Fibroblast of lung (primary cell): Measurements from ENCODE around the gene ABL2. TPM values are rescaled to one million over a fixed set of nuclear protein-coding genes. Genes with fewer than 3 reads are reported as not detected.
A peak's percentile ranks its signal among the peaks of the same experiment; 100 is the strongest.

Experiments used
- DNase-seq, 2 donors: peaks; one replicate each; pipeline versions ENCODE4 v3.0.0 to v3.0.0-alpha.2; 2010; ENCODE audit warnings: low read depth in 2 of 2
- H2AFZ ChIP-seq: 2 replicates; pipeline ENCODE4 v1.5.1; 2012; ENCODE audit warnings: low read length, control low read depth, inconsistent platforms
- H3K27ac ChIP-seq: 2 replicates; pipeline ENCODE4 v1.5.1; 2011; ENCODE audit warnings: low read length, control low read depth; ENCODE audit not compliant: insufficient read depth
- H3K27me3 ChIP-seq: 2 replicates; pipeline ENCODE4 v1.5.1; 2011; ENCODE audit warnings: mild to moderate bottlenecking, low read length; ENCODE audit not compliant: control insufficient read depth, insufficient read depth
- H3K36me3 ChIP-seq: 2 replicates; pipeline ENCODE4 v1.5.1; 2011; ENCODE audit warnings: low read length; ENCODE audit not compliant: control insufficient read depth, insufficient read depth
- H3K4me1 ChIP-seq: 2 replicates; pipeline ENCODE4 v1.5.1; 2011; ENCODE audit warnings: low read length; ENCODE audit not compliant: control insufficient read depth, insufficient read depth; ENCODE audit errors: extremely low read depth
- H3K4me2 ChIP-seq: 2 replicates; pipeline ENCODE4 v1.5.1; 2011; ENCODE audit warnings: low read length, control low read depth; ENCODE audit not compliant: insufficient read depth; ENCODE audit errors: extremely low read depth
- H3K4me3 ChIP-seq, 4 experiments: fragments of 200-600 bp in 1 of 4; sonication (generic) in 1 of 4; replicated peaks in 1 of 4; 2 replicates each; pipeline ENCODE4 v1.5.1; 2011 to 2016; ENCODE audit warnings: low read length in 4 of 4, low read depth in 3 of 4, mild to moderate bottlenecking in 3 of 4, control low read depth in 2 of 4, inconsistent platforms in 1 of 4, mixed read lengths in 1 of 4; ENCODE audit not compliant: insufficient read depth in 1 of 4; ENCODE audit errors: control extremely low read depth in 1 of 4
- H3K79me2 ChIP-seq: 2 replicates; pipeline ENCODE4 v1.5.1; 2012; ENCODE audit warnings: mild to moderate bottlenecking, low read length, inconsistent platforms; ENCODE audit not compliant: control insufficient read depth, insufficient read depth
- H3K9ac ChIP-seq: 2 replicates; pipeline ENCODE4 v1.5.1; 2011; ENCODE audit warnings: mild to moderate bottlenecking, low read length, control low read depth; ENCODE audit not compliant: insufficient read depth
- H3K9me3 ChIP-seq: 2 replicates; pipeline ENCODE4 v1.5.1; 2012; ENCODE audit warnings: low read depth, low read length; ENCODE audit not compliant: control insufficient read depth, insufficient read depth
- H4K20me1 ChIP-seq: 2 replicates; pipeline ENCODE4 v1.5.1; 2011; ENCODE audit warnings: low read length; ENCODE audit not compliant: control insufficient read depth, insufficient read depth; ENCODE audit errors: extremely low read depth
- CTCF ChIP-seq, 2 donors: IDR thresholded peaks in 1 of 2; conservative IDR thresholded peaks in 1 of 2; 1 replicate in 1 of 2; 2 replicates in 1 of 2; pipeline ENCODE4 v1.5.1; 2011 to 2012; ENCODE audit warnings: low read length in 2 of 2, control low read depth in 1 of 2, inconsistent platforms in 1 of 2, low read depth in 1 of 2, mild to moderate bottlenecking in 1 of 2
- EZH2 ChIP-seq: IDR thresholded peaks from 2 replicates; pipeline ENCODE4 v1.5.1; 2012; ENCODE audit warnings: low read length, control low read depth, mild to moderate bottlenecking; ENCODE audit errors: missing control alignments
- polyA plus RNA-seq, 2 donors: library from polyadenylated mRNA; depleted of rRNA in 1 of 2; stranded (reverse) in 1 of 2; unstranded in 1 of 2; fragments of >200 nt; gene quantifications; 2 replicates each; pipeline ENCODE4 v1.2.1, GENCODE V29; 2011 to 2012; ENCODE audit warnings: missing spikeins in 1 of 2
- total RNA-seq: library from RNA; depleted of rRNA; stranded (reverse); fragments of >200 nt; gene quantifications from 2 replicates; pipeline ENCODE4 v1.2.1, GENCODE V29; 2014

Gene ABL2
- total and polyA plus RNA-seq, 2 donors (not counting 1 experiment from before 2014, with no cell fraction given) = 36.1 to 85.4 TPM

- H4K20me1 ChIP-seq = no peaks in the 10 kb centered on the region
- peaks cover 7% of the 10 kb centered on the region for H3K79me2 ChIP-seq
- no peaks in the 10 kb centered on the region for H3K9me3 ChIP-seq
- no peaks in the 10 kb centered on the region for H3K36me3 ChIP-seq
- TF ChIP-seq EZH2 (no peak), CTCF (conservative IDR thresholded peaks at IDR 0.05 in 1 of 2, IDR thresholded peaks at IDR 0.05 in 1 of 2; ENCODE audit: low read depth in 1 of 2, low read length in 2 of 2) (no peak)
- no peak overlapping the region for H3K9ac ChIP-seq
- no peaks in the 10 kb centered on the region for H3K27me3 ChIP-seq
- H3K4me2 ChIP-seq = peak overlapping the region; percentile 69
- H3K4me1 ChIP-seq = no peaks in the 10 kb centered on the region
- H3K27ac ChIP-seq = no peak overlapping the region
- H3K4me3 ChIP-seq = peak overlapping the region in 3 of 4 experiments; percentile 13 to 20 (median 19)
- H2AFZ ChIP-seq = peak overlapping the region; percentile 50
- peak in 1 of 2 donors; percentile 11 for DNase-seq
These were observed 22.7 kb downstream of the ABL2 start for GRCh38 chr1:179206812-179207211.

- Histone ChIP-seq H3K9me3 (no peaks in the 10 kb centered on the region), H3K79me2 (peaks cover 11% of the 10 kb centered on the region), H3K27ac (no peak overlapping the region), H3K36me3 (no peaks in the 10 kb centered on the region), H3K9ac (no peak overlapping the region), H4K20me1 (no peaks in the 10 kb centered on the region), H2AFZ (no peak overlapping the region), H3K4me1 (no peaks in the 10 kb centered on the region), H3K4me2 (no peak overlapping the region), H3K4me3 (no peak overlapping the region), H3K27me3 (no peaks in the 10 kb centered on the region)
- TF ChIP-seq CTCF (conservative IDR thresholded peaks at IDR 0.05 in 1 of 2, IDR thresholded peaks at IDR 0.05 in 1 of 2; ENCODE audit: low read depth in 1 of 2, low read length in 2 of 2) = no peak
- TF ChIP-seq EZH2 = no peak
- no peak for DNase-seq
These were observed 24.2 kb downstream of the ABL2 start for GRCh38 chr1:179205284-179205683.

GRCh38 chr1:179202161-179202560 is 27.3 kb downstream of the ABL2 start:
- no peak for TF ChIP-seq EZH2
- TF ChIP-seq CTCF (conservative IDR thresholded peaks at IDR 0.05 in 1 of 2, IDR thresholded peaks at IDR 0.05 in 1 of 2; ENCODE audit: low read depth in 1 of 2, low read length in 2 of 2) = no peak
- no peaks in the 10 kb centered on the region for H4K20me1 ChIP-seq
- H3K4me2 ChIP-seq = no peak overlapping the region
- H3K4me1 ChIP-seq = no peaks in the 10 kb centered on the region
- H3K4me3 ChIP-seq = no peak overlapping the region
- no peak overlapping the region for H3K27ac ChIP-seq
- DNase-seq = no peak
- no peaks in the 10 kb centered on the region for H3K36me3 ChIP-seq
- H3K9me3 ChIP-seq = no peaks in the 10 kb centered on the region
- no peak overlapping the region for H2AFZ ChIP-seq
- H3K79me2 ChIP-seq = peaks cover 9% of the 10 kb centered on the region
- no peak overlapping the region for H3K9ac ChIP-seq
- no peaks in the 10 kb centered on the region for H3K27me3 ChIP-seq
